Duodenal mucosa (tissue), 2 donors: ENCODE results near the gene HMGA1.
A peak's percentile ranks its signal among the peaks of the same experiment; 100 is the strongest.

Source experiments
- H3K27ac ChIP-seq: one replicate; pipeline ENCODE4 v1.7.0; 2013; ENCODE audit warnings: low read depth, low read length
- H3K27me3 ChIP-seq, 2 donors: one replicate each; pipeline ENCODE4 v1.7.0; 2013; ENCODE audit warnings: low read length in 2 of 2, control low read depth in 1 of 2; ENCODE audit not compliant: insufficient read depth in 2 of 2, control insufficient read depth in 1 of 2
- H3K36me3 ChIP-seq, 2 donors: one replicate each; pipeline ENCODE4 v1.7.0; 2013; ENCODE audit warnings: low read length in 2 of 2, control low read depth in 1 of 2; ENCODE audit not compliant: insufficient read depth in 2 of 2, control insufficient read depth in 1 of 2
- H3K4me1 ChIP-seq, 2 donors: one replicate each; pipeline ENCODE4 v1.7.0; 2013; ENCODE audit warnings: low read length in 2 of 2, control low read depth in 1 of 2; ENCODE audit not compliant: insufficient read depth in 2 of 2, control insufficient read depth in 1 of 2
- H3K4me3 ChIP-seq, 2 donors: one replicate each; pipeline ENCODE4 v1.7.0; 2013; ENCODE audit warnings: low read length in 2 of 2, low read depth in 1 of 2
- H3K9ac ChIP-seq, 2 donors: one replicate each; pipeline ENCODE4 v1.7.0; 2013; ENCODE audit warnings: low read length in 2 of 2, low read depth in 1 of 2
- H3K9me3 ChIP-seq, 2 donors: one replicate each; pipeline ENCODE4 v1.7.0; 2013; ENCODE audit warnings: low read length in 2 of 2, control low read depth in 1 of 2; ENCODE audit not compliant: control insufficient read depth in 1 of 2

The HMGA1 gene

GRCh38 chr6:34233867-34234266 lies 2.8 kb upstream of the HMGA1 start:
- no peak overlapping the region for H3K27ac ChIP-seq
- no peaks in the 10 kb centered on the region for H3K27me3 ChIP-seq

GRCh38 chr6:34234667-34235306 lies 1.9 kb upstream of the HMGA1 start:
- H3K9ac ChIP-seq: no peak overlapping the region
- H3K9me3 ChIP-seq: no peaks in the 10 kb centered on the region
- H3K27ac ChIP-seq: no peak overlapping the region
- no peaks in the 10 kb centered on the region for H3K36me3 ChIP-seq
- peaks cover 17 to 22% of the 10 kb centered on the region in 2 donors for H3K4me1 ChIP-seq
- no peaks in the 10 kb centered on the region for H3K27me3 ChIP-seq
- H3K4me3 ChIP-seq: no peak overlapping the region

More at GRCh38 chr6:34233867-34234266, 2.8 kb upstream of the HMGA1 start:
- no peaks in the 10 kb centered on the region for H3K36me3 ChIP-seq
- no peak overlapping the region for H3K9ac ChIP-seq
- no peak overlapping the region for H3K4me3 ChIP-seq
- no peaks in the 10 kb centered on the region for H3K9me3 ChIP-seq
- H3K4me1 ChIP-seq: peaks cover 11 to 13% of the 10 kb centered on the region in 2 donors

- H3K27me3 ChIP-seq: no peaks in the 10 kb centered on the region
- H3K9ac ChIP-seq: peak overlapping the region; percentile 81 to 95
- no peaks in the 10 kb centered on the region for H3K36me3 ChIP-seq
- H3K4me3 ChIP-seq: peak overlapping the region; percentile 73 to 80
- H3K9me3 ChIP-seq: no peaks in the 10 kb centered on the region
- H3K4me1 ChIP-seq: peaks cover 25 to 29% of the 10 kb centered on the region in 2 donors
- peak overlapping the region; percentile 96 for H3K27ac ChIP-seq
These were observed 1.2 kb upstream of the HMGA1 start for GRCh38 chr6:34235307-34236130.

- H3K27me3 ChIP-seq: no peaks in the 10 kb centered on the region
- H3K27ac ChIP-seq: peak overlapping the region; percentile 96
- H3K4me3 ChIP-seq: peak overlapping the region; percentile 73 to 80
- peak overlapping the region; percentile 81 to 95 for H3K9ac ChIP-seq
- peaks cover 3 to 4% of the 10 kb centered on the region in 2 donors for H3K36me3 ChIP-seq
- H3K9me3 ChIP-seq: no peaks in the 10 kb centered on the region
- peaks cover 29 to 30% of the 10 kb centered on the region in 2 donors for H3K4me1 ChIP-seq
These were observed 586 bp upstream of the HMGA1 start for GRCh38 chr6:34236131-34236442.

GRCh38 chr6:34237316-34237721 lies 646 bp downstream of the HMGA1 start:
- Histone ChIP-seq H3K9me3 (no peaks in the 10 kb centered on the region), H3K27ac (no peak overlapping the region), H3K36me3 (peaks cover 13 to 16% of the 10 kb centered on the region in 2 donors), H3K9ac (peak overlapping the region; percentile 65 to 74), H3K4me3 (peak overlapping the region; percentile 73 to 80), H3K4me1 (peaks cover 29 to 30% of the 10 kb centered on the region in 2 donors), H3K27me3 (no peaks in the 10 kb centered on the region)

- Histone ChIP-seq H3K4me1 (peaks cover 29 to 30% of the 10 kb centered on the region in 2 donors), H3K27ac (no peak overlapping the region), H3K9ac (peak overlapping the region; percentile 65 to 74), H3K36me3 (peaks cover 19 to 23% of the 10 kb centered on the region in 2 donors), H3K27me3 (no peaks in the 10 kb centered on the region), H3K4me3 (peak overlapping the region; percentile 73 to 80), H3K9me3 (no peaks in the 10 kb centered on the region)
These were observed 1.3 kb downstream of the HMGA1 start for GRCh38 chr6:34237722-34238584.

GRCh38 chr6:34238585-34239499 lies 2.2 kb downstream of the HMGA1 start:
- Histone ChIP-seq H3K4me1 (peaks cover 29 to 34% of the 10 kb centered on the region in 2 donors), H3K4me3 (peak overlapping the region; percentile 73 to 80), H3K9me3 (no peaks in the 10 kb centered on the region), H3K9ac (peak overlapping the region; percentile 65 to 74), H3K27me3 (no peaks in the 10 kb centered on the region), H3K36me3 (peaks cover 26 to 31% of the 10 kb centered on the region in 2 donors), H3K27ac (no peak overlapping the region)

GRCh38 chr6:34239500-34239825 lies 2.8 kb downstream of the HMGA1 start:
- no peaks in the 10 kb centered on the region for H3K27me3 ChIP-seq
- H3K4me1 ChIP-seq: peaks cover 33 to 41% of the 10 kb centered on the region in 2 donors
- no peak overlapping the region for H3K27ac ChIP-seq
- peaks cover 26 to 32% of the 10 kb centered on the region in 2 donors for H3K36me3 ChIP-seq
- peak overlapping the region in 1 of 2 donors; percentile 14 for H3K4me3 ChIP-seq
- H3K9ac ChIP-seq: peak overlapping the region; percentile 26 to 45
- H3K9me3 ChIP-seq: no peaks in the 10 kb centered on the region

GRCh38 chr6:34239893-34240292 lies 3.2 kb downstream of the HMGA1 start:
- peaks cover 35 to 41% of the 10 kb centered on the region in 2 donors for H3K4me1 ChIP-seq
- H3K4me3 ChIP-seq: no peak overlapping the region
- peak overlapping the region; percentile 26 to 45 for H3K9ac ChIP-seq
- H3K27ac ChIP-seq: no peak overlapping the region
- H3K27me3 ChIP-seq: no peaks in the 10 kb centered on the region
- H3K9me3 ChIP-seq: no peaks in the 10 kb centered on the region
- H3K36me3 ChIP-seq: peaks cover 26 to 32% of the 10 kb centered on the region in 2 donors
